ENCODE measurements around the gene INO80D. TPM values are rescaled to one million over a fixed set of nuclear protein-coding genes. Genes with fewer than 3 reads are reported as not detected.

The INO80D gene
- total RNA-seq, 4 donors from 2014 or later: 24.2 to 51.4 (median 32.5) TPM

GRCh38 chr2:205967391-205968075 is 118.4 kb downstream of the INO80D start:
- Histone ChIP-seq H3K36me3 (no peaks in the 10 kb centered on the region), H3K9me3 (no peaks in the 10 kb centered on the region), H3K27me3 (no peaks in the 10 kb centered on the region), H3K4me1 (peaks cover 6% of the 10 kb centered on the region), H3K27ac (no peak overlapping the region), H3K4me3 (no peak overlapping the region)
- no peak for DNase-seq (ENCODE audit: low spot score in 2 of 2)
- WGBS: 60% methylated on average over 7 of the region's 7 CpGs
- no peak for TF ChIP-seq EP300 (IDR thresholded peaks at IDR 0.05)
- no peak for TF ChIP-seq POLR2A (IDR thresholded peaks at IDR 0.05)
- no peak for TF ChIP-seq POLR2AphosphoS5 (IDR thresholded peaks at IDR 0.05)

GRCh38 chr2:205965707-205966106 is 120.3 kb downstream of the INO80D start:
- no peaks in the 10 kb centered on the region for H3K9me3 ChIP-seq
- WGBS: 51% methylated on average over 15 of the region's 15 CpGs
- peaks cover 6% of the 10 kb centered on the region for H3K4me1 ChIP-seq
- no peak overlapping the region for H3K4me3 ChIP-seq
- no peak for DNase-seq (ENCODE audit: low spot score in 2 of 2)
- H3K27ac ChIP-seq: no peak overlapping the region
- TF ChIP-seq POLR2A (IDR thresholded peaks at IDR 0.05) (no peak), CTCF (IDR thresholded peaks at IDR 0.05) (no peak), EP300 (IDR thresholded peaks at IDR 0.05) (no peak), POLR2AphosphoS5 (IDR thresholded peaks at IDR 0.05) (no peak)
- no peaks in the 10 kb centered on the region for H3K36me3 ChIP-seq
- H3K27me3 ChIP-seq: no peaks in the 10 kb centered on the region

- H3K4me1 ChIP-seq: peaks cover 6% of the 10 kb centered on the region
- H3K4me3 ChIP-seq: no peak overlapping the region
- peak in 1 of 2 donors; percentile 2 for DNase-seq (ENCODE audit: low spot score in 2 of 2)
- WGBS: 72% methylated on average over 8 of the region's 8 CpGs
- no peaks in the 10 kb centered on the region for H3K27me3 ChIP-seq
- no peaks in the 10 kb centered on the region for H3K36me3 ChIP-seq
- no peaks in the 10 kb centered on the region for H3K9me3 ChIP-seq
- H3K27ac ChIP-seq: no peak overlapping the region
- TF ChIP-seq POLR2AphosphoS5 (IDR thresholded peaks at IDR 0.05) (no peak), EP300 (IDR thresholded peaks at IDR 0.05) (no peak), CTCF (IDR thresholded peaks at IDR 0.05) (no peak), POLR2A (IDR thresholded peaks at IDR 0.05) (no peak)
Measured at GRCh38 chr2:205964111-205964761, 121.7 kb downstream of the INO80D start.

GRCh38 chr2:205959521-205959920 is 126.5 kb downstream of the INO80D start:
- Histone ChIP-seq H3K9me3 (no peaks in the 10 kb centered on the region), H3K36me3 (no peaks in the 10 kb centered on the region), H3K27ac (no peak overlapping the region), H3K4me1 (no peaks in the 10 kb centered on the region), H3K27me3 (no peaks in the 10 kb centered on the region), H3K4me3 (no peak overlapping the region)
- WGBS: 86% methylated on average over 9 of the region's 9 CpGs
- TF ChIP-seq EP300 (IDR thresholded peaks at IDR 0.05) (no peak), POLR2A (IDR thresholded peaks at IDR 0.05) (no peak), CTCF (IDR thresholded peaks at IDR 0.05) (no peak), POLR2AphosphoS5 (IDR thresholded peaks at IDR 0.05) (no peak)
- no peak for DNase-seq (ENCODE audit: low spot score in 2 of 2)

GRCh38 chr2:205957452-205958154 is 128.4 kb downstream of the INO80D start:
- DNase-seq (ENCODE audit: low spot score in 2 of 2): no peak
- no peaks in the 10 kb centered on the region for H3K36me3 ChIP-seq
- H3K9me3 ChIP-seq: no peaks in the 10 kb centered on the region
- H3K27me3 ChIP-seq: no peaks in the 10 kb centered on the region
- H3K27ac ChIP-seq: no peak overlapping the region
- no peak for TF ChIP-seq CTCF (IDR thresholded peaks at IDR 0.05)
- WGBS: 90% methylated on average over 11 of the region's 11 CpGs
- H3K4me1 ChIP-seq: no peaks in the 10 kb centered on the region
- H3K4me3 ChIP-seq: no peak overlapping the region
